HG02678 (cell line): ENCODE measurements around the gene AKT3.

Experiments used
- ATAC-seq: cut with Tn5 transposase; IDR thresholded peaks from one replicate; pipeline ENCODE4 v1.9.1; 2021; ENCODE audit warnings: mild to moderate bottlenecking, moderate library complexity; ENCODE audit not compliant: unreplicated experiment

The AKT3 gene

GRCh38 chr1:243493156-243494129, 356.6 kb downstream of the AKT3 start:
- no peak for ATAC-seq

DNA sequence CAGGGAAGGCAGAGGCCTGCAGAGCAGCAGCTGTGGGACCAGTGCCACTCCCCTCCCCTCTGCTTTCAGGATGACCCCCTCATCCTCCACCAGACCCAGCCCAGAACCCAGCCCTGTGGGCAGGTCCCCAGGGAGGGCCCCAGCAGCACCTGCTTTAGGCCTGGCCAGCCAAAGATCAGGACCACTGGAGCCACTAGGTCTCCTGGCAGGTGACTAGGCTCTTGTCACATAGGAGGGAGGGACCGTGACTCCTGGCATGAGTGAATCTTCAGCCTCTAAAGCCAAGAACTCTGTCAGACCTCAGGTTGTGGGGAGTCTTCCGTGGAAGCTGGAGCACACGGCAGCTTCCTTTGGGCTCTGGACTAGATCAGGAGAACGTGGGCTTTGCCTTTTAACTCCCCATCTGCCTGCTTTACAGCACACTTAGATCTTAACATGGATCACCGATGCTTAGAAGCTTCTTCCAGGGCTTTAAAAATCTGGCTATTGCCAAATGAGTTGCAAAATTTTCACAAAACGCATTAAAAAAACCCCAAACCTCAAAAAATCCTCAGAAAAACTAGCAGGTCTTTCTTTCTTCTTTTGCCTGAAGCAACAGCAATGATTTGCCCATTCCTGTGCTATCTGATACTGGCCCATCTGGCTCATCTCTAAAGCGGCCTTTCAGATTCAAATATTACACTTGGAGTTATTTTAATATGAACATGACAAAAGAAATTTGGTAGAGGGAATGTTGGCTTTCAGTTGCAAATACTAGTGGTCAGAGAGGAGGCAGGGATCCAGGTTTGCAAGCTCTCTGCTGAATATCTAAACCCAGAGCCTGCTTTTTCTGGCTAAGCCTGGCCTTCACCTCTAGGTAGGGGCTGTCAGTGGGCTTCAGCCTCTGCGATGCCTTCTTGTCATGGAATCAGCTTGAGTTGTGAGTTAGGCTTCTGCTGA, 359.0 kb downstream of the AKT3 start:
- ATAC-seq = no peak

- ATAC-seq = no peak
These were observed 360.1 kb downstream of the AKT3 start for GRCh38 chr1:243489681-243490546.

- ATAC-seq = no peak
These were observed 360.9 kb downstream of the AKT3 start for GRCh38 chr1:243489158-243489527.

DNA sequence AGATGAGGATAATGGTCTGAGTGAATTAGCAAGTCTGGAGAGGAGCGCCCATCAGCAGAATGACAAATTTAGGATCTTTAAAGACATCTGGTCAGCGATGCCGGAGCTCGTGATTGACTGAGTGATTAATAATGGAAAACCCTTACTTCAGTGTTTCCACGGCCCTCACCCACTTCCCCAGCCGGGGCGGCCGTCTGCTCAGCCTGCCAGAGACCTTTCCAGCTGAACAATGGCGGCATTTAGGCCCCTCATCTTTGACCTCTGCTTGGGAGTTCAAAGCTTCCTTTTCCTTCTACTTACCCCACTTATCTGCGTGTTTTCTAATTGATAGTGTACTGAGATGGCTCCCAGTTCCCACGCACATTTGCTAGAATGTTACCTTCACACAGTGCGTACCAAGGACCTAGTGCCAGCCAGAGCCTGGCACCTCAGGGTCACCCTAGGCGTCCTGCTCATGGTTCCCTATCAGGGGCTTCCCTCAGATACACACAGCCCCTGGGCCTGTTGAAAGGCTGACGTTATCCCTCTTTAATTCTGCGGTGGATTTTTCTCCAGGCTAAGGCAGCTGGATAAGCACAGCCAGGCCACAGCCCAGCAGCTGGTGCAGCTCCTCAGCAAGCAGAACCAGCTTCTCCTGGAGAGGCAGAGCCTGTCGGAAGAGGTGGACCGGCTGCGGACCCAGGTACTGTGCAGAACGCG, 361.4 kb downstream of the AKT3 start:
- no peak for ATAC-seq

GRCh38 chr1:243487649-243488227, 362.3 kb downstream of the AKT3 start:
- ATAC-seq = no peak

DNA sequence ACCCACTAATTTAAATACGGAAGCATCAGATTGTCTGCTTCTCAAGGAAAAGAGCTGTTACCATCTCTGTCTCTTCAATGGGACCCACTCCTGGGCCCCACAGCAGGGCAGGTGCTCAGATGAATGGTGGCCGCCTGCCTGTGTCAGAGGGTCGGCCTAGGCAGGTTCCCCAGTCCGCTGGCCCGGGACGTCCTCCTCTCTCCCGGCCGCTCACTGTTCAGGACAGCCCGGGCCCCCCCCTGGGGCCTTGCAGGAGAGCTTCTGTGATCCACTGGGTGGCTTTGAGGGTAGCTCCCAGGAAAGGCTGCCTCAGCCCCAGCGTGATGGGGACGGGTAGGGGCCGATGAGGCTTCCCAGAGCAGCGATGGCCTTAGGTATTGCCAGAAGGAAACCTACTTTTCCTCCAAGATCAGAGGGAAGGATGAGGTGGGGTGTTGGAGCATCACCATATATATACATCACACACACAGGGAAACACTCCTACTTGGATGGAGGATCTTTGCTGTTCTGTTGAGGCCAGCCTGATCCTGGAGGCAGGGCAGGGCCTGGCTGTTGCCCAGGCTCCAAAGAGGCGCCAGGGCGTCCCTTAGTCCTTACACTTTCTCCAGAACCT, 362.9 kb downstream of the AKT3 start:
- no peak for ATAC-seq

DNA sequence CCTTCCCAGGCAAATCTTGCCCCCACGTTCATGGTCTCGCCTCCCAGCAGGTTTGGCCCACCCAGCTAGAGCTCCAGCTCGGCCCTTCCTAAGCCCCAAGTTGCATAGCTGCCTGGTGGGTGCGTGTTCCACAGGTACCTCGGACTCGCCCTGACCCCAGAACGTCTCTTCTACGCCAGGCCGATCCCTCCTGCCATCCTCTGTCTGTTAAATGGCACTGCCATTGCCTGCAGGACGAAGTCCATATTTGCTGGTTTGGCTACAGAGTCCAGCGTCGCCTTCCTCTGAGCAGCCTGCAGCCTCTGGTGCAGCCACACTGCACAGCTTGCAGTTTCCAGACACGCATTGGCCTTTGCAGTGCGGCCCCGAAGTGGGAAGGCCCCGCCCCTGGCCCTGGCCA, 366.1 kb downstream of the AKT3 start:
- ATAC-seq = no peak

GRCh38 chr1:243483071-243483771, 366.8 kb downstream of the AKT3 start:
- ATAC-seq = peak; percentile 34

DNA sequence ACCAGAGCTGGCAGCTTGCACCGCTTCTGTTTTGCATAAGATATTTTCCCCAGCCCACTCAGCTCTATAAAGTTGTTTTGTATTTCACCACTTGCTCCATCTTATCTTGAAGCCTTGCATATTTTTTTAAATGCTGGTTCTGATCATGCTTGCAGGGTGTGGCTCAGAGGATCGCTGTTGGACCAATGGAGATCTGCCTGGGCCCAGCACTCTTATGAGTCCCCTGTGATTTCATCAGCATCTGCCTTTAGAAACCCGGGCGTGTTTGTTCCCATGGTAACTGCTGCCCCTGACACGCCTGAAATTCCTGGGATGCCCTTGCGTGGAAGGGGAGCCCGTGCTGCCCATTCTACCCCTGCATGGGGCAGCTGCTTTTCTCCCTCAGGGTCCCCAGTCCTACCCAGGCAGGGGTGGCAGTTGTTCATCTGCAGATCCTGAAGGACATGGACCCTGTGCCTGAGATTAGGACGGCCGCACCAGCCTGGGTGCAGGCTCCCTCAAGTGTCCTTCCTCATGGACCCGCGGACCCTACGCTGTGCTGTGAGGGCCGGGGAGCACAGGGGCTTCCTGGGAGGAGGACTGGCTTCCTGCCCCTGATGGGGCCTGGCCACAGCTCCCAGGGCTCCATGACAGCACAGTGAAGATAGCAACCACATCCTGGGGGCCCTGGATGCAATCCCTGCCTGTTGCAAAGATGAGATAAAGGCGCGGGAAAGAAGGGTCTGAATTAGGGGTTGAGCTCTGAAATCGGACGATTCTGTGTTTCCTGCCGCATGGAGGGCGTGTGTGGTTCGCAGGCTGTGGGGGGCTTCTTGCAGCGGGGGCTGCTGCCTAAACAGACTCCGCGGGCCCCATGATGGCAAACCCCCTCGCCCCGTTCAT, 367.7 kb downstream of the AKT3 start:
- peak; percentile 45 for ATAC-seq

- ATAC-seq = no peak
These were observed 368.9 kb downstream of the AKT3 start for GRCh38 chr1:243481101-243481500.

DNA sequence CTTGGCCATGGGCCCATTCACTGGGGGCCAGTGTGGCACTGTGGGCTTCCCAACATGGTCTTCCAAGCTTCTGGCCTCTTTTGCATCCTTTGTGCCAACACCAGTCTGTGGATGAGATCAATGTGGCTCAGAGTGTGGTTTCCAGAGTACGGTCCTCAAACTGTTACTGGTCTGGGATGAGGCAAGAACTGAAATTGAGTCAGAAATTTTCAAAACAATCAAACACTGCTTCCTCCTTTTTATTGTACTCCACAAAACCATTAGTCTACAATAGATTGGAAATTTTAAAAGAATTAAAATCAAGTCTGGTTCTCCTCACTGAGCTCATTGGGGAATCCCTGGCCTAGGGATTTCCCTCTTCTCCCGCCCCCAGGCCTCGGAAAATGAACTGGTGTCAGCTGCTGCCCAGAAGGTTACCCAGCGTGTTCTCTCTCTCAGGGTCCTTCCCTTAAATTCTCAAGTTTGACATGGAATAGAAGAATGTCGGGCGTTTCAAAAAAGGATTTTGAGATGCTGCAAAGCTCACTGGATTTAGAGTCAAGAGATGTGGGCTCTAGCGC, 372.2 kb downstream of the AKT3 start:
- ATAC-seq = no peak

DNA sequence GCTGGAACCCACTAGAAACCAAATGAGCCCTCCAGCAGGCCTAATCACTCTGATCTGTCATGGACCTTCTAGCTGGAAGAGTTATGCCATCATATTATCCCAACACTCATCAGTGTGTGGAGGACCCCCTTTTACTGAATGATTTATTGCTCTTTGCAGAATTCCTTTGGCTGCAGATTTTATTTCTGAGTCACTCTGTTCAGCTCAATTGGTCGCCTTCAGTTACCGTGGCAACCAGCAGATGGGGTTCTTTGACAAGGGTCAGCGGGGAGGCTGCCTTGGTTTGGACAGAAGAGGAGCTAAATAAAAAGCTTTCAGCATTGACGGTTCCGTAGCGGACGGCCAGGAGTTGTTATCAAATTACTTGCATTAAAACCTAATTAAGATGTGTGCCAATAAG, 374.1 kb downstream of the AKT3 start:
- ATAC-seq = no peak

DNA sequence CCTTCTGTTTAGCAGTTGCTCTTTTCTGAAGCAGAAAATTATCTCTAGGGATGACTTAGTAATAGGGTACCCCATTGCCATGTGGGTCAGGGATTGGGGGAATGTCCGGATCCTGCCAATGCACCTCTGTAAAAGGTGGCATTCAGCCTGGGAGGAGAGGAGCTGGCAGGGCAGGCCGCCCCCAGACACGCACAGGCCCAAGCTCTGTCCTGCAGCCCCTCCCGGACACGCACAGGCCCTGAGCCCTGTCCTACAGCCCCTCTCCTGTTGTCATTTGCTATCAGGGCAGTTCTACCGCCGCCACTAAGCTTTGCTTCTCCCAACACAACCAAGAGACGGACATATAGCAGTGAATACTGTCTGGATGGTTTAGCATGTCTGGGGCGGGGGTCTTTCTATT, 375.1 kb downstream of the AKT3 start:
- no peak for ATAC-seq

- no peak for ATAC-seq
These were observed 375.7 kb downstream of the AKT3 start for GRCh38 chr1:243474136-243474881.

DNA sequence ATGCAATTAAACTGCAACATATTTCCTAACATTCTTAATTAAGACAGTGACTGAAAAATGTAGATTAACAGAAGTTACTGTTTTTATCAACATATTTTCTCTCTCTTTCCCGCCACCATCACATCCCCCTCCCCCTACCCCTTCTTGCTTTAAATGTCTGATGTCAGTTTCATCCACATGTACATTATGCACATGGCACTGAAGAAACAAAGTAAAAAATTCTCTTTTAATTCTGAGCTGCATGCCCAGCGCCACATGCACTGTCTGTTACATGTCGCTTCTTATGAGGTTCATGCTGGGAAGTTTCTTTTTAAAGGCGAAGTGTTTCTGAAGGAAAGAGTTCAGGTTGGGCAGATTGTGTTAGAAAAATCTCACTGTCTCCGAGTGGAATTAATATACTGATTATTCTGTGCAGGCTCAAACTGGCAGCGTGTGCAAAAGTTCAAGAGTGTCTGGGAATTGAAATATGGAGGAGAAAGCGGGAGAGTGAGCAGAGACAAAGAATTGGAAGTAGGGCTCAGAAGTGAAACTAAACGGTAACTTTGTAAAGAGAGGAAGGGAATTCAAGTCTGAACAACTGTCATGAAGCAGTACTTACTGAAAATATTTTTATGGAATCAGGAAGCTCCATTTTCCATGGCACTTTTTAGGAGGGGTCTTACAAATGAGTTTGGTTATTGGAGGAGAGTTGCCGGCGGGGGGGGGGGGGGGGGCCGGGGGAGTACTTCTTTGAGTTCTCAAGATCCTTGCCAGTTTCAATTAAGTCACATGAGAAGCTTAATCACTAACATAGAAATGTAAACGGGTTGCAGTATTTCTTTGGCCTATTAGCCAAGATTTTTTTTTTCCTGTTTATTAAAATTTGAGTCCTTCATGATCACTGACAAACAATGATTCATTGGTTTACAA, 376.6 kb downstream of the AKT3 start:
- no peak for ATAC-seq
